ENCODE results near the gene ACSBG1. TPM values are rescaled to one million over a fixed set of nuclear protein-coding genes. Genes with fewer than 3 reads are reported as not detected.

The ACSBG1 gene
- total RNA-seq, 2 experiments from 2014 or later = 0.25 TPM; not detected in 1

DNA sequence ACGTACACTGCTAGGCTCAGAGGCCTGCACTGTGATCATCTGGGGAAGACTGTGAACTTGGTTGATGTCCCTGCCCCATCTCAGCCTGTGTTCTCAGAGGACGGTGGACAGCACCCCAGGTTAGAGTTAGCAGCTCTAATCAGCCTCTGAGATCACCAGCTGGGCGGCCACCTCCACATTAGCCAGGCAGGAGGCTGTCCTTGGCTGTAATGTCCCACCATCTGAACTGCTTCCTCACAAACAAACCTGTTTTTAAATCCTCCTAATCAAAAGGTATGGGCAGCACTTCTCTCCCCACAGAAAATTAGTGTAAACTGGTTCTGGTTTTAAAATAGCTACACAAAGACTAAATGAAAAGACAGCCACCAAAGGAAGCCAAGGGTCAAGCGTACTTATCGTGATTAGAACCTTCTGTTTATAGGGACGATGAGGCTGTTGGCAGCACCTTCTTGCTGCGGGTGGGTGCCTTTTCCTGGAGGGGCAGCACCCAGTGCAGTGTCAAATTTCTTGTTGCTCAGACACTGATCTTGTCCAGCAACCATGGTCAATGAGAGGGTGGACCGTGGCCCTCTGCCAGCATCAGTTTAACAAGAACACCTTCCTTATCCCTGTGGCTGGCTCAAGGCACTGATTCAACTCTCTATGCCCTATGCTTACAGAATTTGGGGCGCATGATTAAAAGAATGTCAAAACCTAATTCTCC, 24.6 kb downstream of the ACSBG1 start:
- Mint-ChIP-seq H3K27ac (no peak overlapping the region), H3K4me1 (no peaks in the 10 kb centered on the region), H3K27me3 (peaks cover 1% of the 10 kb centered on the region), H3K9me3 (no peaks in the 10 kb centered on the region), H3K4me3 (no peak overlapping the region), H3K36me3 (no peaks in the 10 kb centered on the region)
- ATAC-seq (ENCODE audit: low read depth) = no peak
- POLR2A ChIA-PET = interaction anchor here (0.6 kb wide), 1 partner anchor 134 kb away, joined by 3 read pairs; no protein-coding TSS in a partner anchor
- no peak for DNase-seq

DNA sequence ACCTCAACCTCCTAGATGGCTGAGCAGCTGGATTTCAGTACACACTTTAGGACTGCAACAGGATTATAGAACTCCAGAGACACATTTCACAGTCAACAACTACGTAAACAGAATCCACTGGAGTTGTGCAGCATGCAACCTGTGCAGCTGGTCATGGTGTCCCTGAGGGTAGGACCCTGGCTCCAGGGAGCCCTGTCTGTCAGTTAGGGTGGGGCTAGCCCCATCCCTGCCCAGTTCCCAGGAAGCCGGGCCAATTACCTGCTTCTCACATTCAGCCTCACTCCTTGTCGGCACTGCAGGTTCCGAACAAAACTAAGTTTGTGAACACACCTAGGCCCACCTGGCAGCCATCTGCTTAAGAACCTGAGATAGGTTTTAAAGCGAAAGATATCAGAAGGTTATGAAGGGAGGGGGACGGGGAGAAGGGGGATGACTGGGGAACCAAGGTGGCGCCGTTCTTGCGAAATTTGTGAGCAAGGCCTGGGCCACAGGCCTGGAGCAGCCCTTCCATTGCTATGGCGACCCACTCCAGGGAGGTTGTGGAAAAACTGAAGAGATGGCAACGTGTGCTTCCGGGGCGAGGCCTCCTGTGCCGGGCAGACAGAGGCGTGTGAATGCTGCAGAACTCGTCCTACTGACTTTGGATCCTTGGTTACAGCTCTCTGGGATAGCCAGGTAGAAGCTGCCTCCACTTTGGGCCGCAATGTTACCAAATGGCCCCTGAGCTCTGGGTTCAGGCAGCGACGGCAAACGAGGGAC, 25.3 kb downstream of the ACSBG1 start:
- no peak overlapping the region for H3K27ac Mint-ChIP-seq
- DNase-seq (no peak), ATAC-seq (ENCODE audit: low read depth) (no peak)
- H3K36me3 Mint-ChIP-seq = no peaks in the 10 kb centered on the region
- no peaks in the 10 kb centered on the region for H3K27me3 Mint-ChIP-seq
- POLR2A ChIA-PET = no interaction called here
- no peaks in the 10 kb centered on the region for H3K4me1 Mint-ChIP-seq
- no peaks in the 10 kb centered on the region for H3K9me3 Mint-ChIP-seq
- no peak overlapping the region for H3K4me3 Mint-ChIP-seq

GRCh38 chr15:78208341-78208844, 26.0 kb downstream of the ACSBG1 start:
- POLR2A ChIA-PET = no interaction called here
- no peak for ATAC-seq (ENCODE audit: low read depth)
- no peak overlapping the region for H3K27ac Mint-ChIP-seq
- H3K4me1 Mint-ChIP-seq = no peaks in the 10 kb centered on the region
- H3K36me3 Mint-ChIP-seq = no peaks in the 10 kb centered on the region
- no peaks in the 10 kb centered on the region for H3K9me3 Mint-ChIP-seq
- DNase-seq = no peak
- H3K4me3 Mint-ChIP-seq = no peak overlapping the region
- H3K27me3 Mint-ChIP-seq = peaks cover 4% of the 10 kb centered on the region

DNA sequence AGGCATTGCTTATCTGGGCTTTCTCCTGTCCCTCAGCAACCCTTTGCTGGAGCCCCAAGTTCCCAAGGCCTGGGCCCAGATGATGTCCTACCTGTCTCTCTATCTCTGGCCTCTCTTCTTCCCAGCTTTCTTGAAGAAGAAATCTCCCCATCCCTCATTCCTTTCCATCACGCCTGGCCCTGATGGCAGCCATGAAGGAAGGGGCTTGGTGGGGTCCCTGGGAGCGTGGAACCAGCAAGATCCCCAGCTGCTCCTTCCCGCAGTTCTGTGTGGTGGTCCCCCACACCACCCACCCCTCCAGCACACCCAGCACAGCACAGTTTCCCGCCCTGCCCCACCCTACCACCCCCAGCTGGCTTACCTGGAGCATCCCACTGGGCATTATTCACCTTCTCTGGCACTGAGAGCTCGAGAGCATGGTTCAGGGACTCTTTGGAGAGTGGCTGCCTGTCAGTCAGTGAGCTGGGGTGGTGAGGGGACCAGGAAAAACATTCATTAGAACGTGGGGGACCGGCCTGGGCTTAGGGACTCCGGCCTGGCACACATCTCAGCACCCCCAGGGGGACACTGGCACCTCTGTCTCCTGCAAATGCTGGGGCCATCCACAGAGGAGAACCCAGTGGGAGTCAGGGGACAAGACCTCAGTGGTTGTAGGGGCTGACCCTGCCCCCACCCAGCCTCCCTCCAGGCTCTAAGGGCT, 26.6 kb downstream of the ACSBG1 start:
- POLR2A ChIA-PET = no interaction called here
- Mint-ChIP-seq H3K9me3 (no peaks in the 10 kb centered on the region), H3K4me1 (no peaks in the 10 kb centered on the region), H3K27me3 (peaks cover 8% of the 10 kb centered on the region), H3K27ac (no peak overlapping the region), H3K4me3 (no peak overlapping the region), H3K36me3 (no peaks in the 10 kb centered on the region)
- DNase-seq = no peak
- ATAC-seq (ENCODE audit: low read depth) = no peak

- Mint-ChIP-seq H3K9me3 (no peaks in the 10 kb centered on the region), H3K27ac (no peak overlapping the region), H3K27me3 (peaks cover 8% of the 10 kb centered on the region), H3K36me3 (no peaks in the 10 kb centered on the region), H3K4me3 (no peak overlapping the region), H3K4me1 (no peaks in the 10 kb centered on the region)
- ATAC-seq (ENCODE audit: low read depth) = no peak
- no peak for DNase-seq
- POLR2A ChIA-PET = no interaction called here
Observed at GRCh38 chr15:78207110-78207458, 27.3 kb downstream of the ACSBG1 start.

- no peaks in the 10 kb centered on the region for H3K9me3 Mint-ChIP-seq
- no peak overlapping the region for H3K27ac Mint-ChIP-seq
- ATAC-seq (ENCODE audit: low read depth) (no peak), DNase-seq (no peak)
- H3K4me3 Mint-ChIP-seq = no peak overlapping the region
- no peaks in the 10 kb centered on the region for H3K36me3 Mint-ChIP-seq
- no peaks in the 10 kb centered on the region for H3K4me1 Mint-ChIP-seq
- H3K27me3 Mint-ChIP-seq = peaks cover 8% of the 10 kb centered on the region
- POLR2A ChIA-PET = no interaction called here
Observed at GRCh38 chr15:78206326-78207109, 27.8 kb downstream of the ACSBG1 start.

- H3K4me3 Mint-ChIP-seq = no peak overlapping the region
- H3K9me3 Mint-ChIP-seq = no peaks in the 10 kb centered on the region
- POLR2A ChIA-PET = no interaction called here
- no peaks in the 10 kb centered on the region for H3K4me1 Mint-ChIP-seq
- no peak overlapping the region for H3K27ac Mint-ChIP-seq
- DNase-seq = no peak
- H3K36me3 Mint-ChIP-seq = no peaks in the 10 kb centered on the region
- H3K27me3 Mint-ChIP-seq = peaks cover 8% of the 10 kb centered on the region
- ATAC-seq (ENCODE audit: low read depth) = no peak
Observed at GRCh38 chr15:78205856-78206255, 28.5 kb downstream of the ACSBG1 start.

GRCh38 chr15:78205337-78205736, 29.0 kb downstream of the ACSBG1 start:
- POLR2A ChIA-PET = interaction anchor here (0.6 kb wide), 1 partner anchor 74 kb away, joined by 3 read pairs; the partner anchor contains the start of gene CIB2
- H3K4me3 Mint-ChIP-seq = no peak overlapping the region
- H3K27me3 Mint-ChIP-seq = peaks cover 8% of the 10 kb centered on the region
- no peak for DNase-seq
- no peaks in the 10 kb centered on the region for H3K4me1 Mint-ChIP-seq
- H3K9me3 Mint-ChIP-seq = no peaks in the 10 kb centered on the region
- H3K36me3 Mint-ChIP-seq = no peaks in the 10 kb centered on the region
- H3K27ac Mint-ChIP-seq = no peak overlapping the region
- ATAC-seq (ENCODE audit: low read depth) = no peak

DNA sequence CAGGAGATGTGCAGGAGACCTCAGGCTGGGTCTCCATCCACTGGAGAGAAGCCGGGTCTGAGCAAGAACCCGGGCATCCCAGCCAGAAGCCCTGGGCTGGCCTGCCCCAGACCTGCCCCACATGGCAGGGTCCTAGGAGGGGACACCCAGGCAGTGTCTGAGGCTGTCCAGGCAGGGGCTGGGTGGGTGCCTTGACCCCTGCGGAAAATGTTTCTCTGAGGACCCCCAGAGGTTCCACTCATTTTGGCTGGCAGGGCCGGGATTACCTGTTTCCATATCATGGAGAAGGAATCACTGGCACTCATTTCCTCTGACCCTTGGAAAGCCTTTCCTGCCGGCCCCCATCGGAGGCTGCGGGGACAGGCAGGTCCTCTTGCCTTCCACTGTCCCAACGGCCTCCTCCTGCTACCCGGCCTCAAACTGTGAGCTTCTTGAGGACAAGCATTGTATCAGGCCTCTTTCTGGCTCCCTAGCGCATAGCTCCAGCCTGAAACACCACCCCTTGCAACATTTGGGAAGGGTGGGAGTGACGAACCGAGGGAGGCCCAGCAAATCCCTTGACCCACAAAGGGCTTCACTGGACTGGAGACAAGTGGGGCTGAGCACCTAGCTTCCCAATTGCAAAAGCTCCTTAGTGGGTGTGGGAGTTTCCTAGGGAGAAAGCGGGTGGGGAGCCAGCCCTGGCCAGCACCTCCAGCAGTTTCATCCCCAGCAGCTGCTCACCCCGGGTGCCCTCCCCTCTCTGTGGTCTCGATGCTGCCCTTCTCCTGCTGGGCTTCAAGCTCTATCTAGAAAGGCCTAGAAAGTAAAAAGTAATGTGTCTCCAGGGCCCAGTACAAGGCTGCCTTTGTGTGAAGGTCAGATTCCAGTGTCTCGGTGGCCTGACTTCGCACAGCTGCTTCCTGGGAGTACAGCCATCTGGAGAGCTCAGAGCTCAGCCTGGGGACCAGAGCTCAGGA, 29.7 kb downstream of the ACSBG1 start:
- H3K27ac Mint-ChIP-seq = no peak overlapping the region
- peaks cover 8% of the 10 kb centered on the region for H3K27me3 Mint-ChIP-seq
- no peaks in the 10 kb centered on the region for H3K36me3 Mint-ChIP-seq
- DNase-seq (no peak), ATAC-seq (ENCODE audit: low read depth) (no peak)
- H3K4me1 Mint-ChIP-seq = no peaks in the 10 kb centered on the region
- H3K4me3 Mint-ChIP-seq = no peak overlapping the region
- POLR2A ChIA-PET = interaction anchor here (0.6 kb wide), 1 partner anchor 73 kb away, joined by 3 read pairs; the partner anchor contains the start of gene CIB2
- H3K9me3 Mint-ChIP-seq = no peaks in the 10 kb centered on the region

- POLR2A ChIA-PET = no interaction called here
- no peak overlapping the region for H3K27ac Mint-ChIP-seq
Observed at GRCh38 chr15:78203346-78204225, 30.8 kb downstream of the ACSBG1 start.

DNA sequence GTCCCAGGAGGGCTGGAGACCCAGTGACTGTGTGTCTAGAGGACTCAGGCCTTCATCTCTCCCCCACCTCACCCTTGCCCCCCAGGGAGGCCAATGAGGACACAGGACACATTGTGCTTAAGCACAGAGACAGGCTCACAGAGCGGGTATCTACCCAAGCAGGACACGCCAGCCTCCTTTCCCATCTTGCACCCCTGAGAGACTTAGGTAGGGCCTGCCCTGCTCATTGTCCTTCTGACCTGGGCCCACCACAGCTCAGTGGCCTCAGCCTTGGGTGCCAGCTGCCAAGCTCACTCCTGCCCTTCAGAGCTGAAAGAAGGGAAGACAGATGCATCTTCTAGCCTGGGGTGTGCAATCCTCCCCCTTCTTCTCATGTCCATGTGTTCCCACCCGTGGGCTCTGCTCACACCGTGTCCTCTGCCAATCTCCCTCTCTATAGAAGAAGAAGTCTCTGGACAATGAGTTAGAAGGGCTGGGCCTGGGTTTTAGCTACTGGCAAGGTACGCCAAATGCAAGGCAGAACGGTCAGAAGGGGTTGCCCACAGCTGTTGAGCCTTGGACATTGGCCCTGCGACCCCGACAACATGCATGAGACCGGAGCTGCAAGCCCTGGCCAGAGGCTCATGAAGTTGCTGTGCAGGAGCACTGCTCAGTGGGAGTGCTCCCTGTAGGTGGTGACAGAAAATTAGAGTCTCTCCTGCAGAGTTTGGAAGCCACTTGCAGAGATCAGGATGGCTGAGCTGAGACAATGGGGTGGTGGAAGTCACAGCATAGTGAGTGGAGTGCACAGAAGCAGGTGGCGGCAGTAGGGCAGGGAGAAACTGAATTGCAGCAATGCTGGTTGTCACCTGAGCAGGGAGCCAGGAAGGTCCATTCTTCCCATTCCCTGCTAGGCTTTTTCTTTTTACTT, 32.8 kb downstream of the ACSBG1 start:
- ATAC-seq (ENCODE audit: low read depth) (no peak), DNase-seq (no peak)
- Mint-ChIP-seq H3K27me3 (peaks cover 13% of the 10 kb centered on the region), H3K36me3 (no peaks in the 10 kb centered on the region), H3K4me3 (no peak overlapping the region), H3K4me1 (no peaks in the 10 kb centered on the region), H3K9me3 (no peaks in the 10 kb centered on the region), H3K27ac (no peak overlapping the region)
- POLR2A ChIA-PET = no interaction called here

More at GRCh38 chr15:78203346-78204225, 30.8 kb downstream of the ACSBG1 start:
- H3K4me1 Mint-ChIP-seq = no peaks in the 10 kb centered on the region
- ATAC-seq (ENCODE audit: low read depth) (no peak), DNase-seq (no peak)
- H3K4me3 Mint-ChIP-seq = no peak overlapping the region
- no peaks in the 10 kb centered on the region for H3K36me3 Mint-ChIP-seq
- H3K27me3 Mint-ChIP-seq = peaks cover 8% of the 10 kb centered on the region
- H3K9me3 Mint-ChIP-seq = no peaks in the 10 kb centered on the region
